NCI-H526 treated with DMSO at 0.1 percent for 48 hours (cell line): Measurements from ENCODE around the gene ENOX1.

Experiments
- DNase-seq: peaks from one replicate; lab custom pipeline; 2025; lab: John Stamatoyannopoulos, UW

The ENOX1 gene

DNA sequence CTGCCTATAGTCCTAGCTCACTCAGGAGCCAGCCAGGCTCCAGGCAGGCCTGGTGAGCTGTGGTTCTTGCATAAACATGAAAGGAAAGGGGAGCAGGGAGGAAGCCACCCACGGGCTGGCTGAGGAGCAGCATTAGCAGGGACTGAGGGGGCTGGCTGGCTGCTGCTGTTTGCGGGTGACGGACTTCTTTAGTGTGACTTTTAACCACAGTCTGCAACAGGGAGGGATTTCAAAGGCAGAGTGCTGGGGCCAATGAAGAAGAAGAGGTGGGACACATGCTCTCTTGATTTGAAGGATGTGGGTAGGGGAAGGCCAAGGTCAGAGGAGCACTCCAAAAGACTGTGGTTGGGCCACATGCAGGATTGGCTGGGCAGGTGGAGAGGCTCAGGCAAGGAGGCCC, 540.4 kb downstream of the ENOX1 start:
- no peak for DNase-seq

DNA sequence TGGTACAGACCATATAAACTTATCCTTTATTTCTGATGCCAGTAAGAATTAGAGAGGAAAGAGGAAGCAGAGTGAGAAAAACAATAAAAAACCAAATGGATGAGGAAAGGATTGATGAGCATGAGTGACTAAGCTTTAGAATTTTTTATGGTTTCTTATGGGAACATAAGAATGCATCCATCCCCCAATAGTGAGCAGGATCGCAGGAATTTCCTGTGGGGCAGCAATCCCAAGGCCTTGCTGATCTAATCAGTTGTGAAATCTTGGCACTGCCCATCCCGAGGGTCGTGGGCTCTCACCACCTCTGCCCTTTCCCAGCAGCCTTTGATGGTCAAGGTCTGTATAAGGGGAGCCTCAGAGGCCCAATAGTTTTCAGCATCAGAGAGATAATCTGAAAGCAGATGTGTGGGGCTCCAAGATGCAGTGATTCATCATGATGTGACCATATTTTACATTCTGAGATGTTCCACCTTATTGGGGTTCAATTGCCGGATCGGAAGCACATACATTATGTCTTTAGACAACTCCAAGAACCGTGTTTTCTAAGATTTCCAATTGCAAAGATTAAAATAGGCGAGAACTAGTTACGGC, 541.3 kb downstream of the ENOX1 start:
- no peak for DNase-seq

DNA sequence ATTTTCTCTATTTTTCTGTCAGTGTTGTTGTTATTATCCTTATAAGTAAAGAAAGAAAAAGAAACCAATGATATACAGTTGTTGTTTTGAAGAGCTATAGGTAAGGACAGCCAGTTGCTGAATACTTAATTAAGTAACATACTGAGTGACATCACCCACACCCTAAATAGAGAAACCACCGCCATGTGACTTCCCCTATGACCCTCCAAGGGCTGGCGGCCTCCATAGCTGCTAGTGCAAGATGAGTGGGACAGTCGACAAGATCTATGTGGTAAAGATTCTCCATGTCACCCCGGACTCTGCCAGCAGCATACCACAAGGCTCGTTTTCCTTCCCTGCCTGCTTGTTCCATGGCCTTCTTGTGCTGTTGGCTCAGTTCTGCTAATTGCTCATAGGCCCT, 542.3 kb downstream of the ENOX1 start:
- DNase-seq = no peak

DNA sequence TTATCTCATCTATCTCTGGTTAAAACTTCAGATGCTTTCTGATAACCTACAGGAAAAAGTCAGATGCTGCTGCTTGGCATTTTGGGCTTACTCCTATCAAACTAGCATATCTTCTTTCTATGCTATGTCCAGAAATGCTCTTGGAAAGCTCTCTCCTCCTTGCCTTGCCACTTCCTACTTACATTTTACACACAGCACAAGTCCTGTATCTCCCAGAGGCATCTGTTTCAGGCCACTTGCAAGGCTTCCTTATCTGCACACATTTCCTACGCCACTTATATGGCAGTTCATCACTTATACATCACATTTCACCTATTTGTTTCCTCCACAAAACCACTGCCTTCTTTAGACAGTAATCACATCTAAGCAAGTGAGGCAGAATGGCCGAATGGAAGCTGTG, 543.1 kb downstream of the ENOX1 start:
- DNase-seq = no peak

DNA sequence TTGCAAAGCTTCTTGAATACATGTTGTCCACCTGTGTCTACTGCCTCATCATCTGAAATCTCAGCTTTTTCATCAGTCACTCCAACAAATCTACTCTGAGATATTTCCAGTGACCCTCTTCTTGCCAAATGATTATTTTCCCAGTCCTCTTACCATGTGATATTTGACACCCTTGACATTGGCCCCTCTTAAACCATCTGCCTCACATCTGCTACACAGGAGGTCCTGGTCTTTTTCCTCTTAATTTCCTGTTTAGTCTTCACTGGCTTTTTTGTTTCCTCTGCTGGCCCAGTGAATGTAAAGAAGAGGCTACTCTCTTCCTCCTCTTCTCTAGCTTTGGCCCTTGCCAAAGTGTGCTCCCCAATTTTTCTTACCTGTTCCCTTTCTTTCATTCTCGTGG, 544.7 kb downstream of the ENOX1 start:
- DNase-seq = no peak

DNA sequence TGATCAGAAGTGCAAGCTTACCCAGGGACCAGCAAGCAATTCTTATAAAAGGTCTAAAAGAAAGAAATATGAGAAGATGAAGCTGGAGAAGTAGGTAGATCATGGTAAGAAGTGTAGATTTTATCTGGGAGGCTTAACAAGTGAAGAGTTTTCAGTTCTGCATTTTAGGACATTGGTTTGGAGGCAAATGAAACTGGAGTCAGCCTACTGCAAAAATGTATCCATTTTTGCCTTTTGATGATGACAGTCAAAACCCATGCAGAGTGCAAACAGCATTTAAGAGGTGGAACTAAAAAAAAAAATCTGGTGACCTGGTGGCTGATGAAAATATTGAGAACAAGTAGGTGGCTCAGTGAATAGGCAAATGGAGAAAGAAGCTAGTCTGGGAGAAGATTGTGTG, 546.5 kb downstream of the ENOX1 start:
- no peak for DNase-seq

DNA sequence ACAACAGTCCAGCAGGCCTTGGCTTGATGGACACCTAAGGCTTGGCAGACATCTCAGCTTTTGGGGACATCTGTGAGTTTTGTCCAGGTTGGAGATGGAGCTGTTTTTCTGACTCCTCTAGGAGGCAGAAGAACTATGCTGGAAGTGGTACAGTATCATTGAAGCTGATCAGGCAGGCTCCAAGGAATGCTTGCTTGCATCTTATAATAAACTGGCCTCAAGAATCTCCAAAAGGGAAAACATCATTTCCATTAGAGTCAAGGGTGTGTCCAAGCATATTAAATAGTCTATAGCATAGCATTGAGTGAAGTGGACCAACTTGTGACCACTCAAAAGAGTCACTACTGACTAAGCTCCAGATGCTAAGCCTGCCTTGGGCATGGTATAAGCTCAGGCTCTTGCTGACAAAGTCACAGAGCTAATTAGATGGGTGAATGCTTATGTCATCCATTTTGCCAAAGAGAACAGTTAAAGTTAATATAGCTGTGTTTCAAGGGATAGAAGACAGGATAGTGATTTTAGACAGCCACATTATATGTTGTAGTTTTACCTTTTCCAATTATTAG, 547.4 kb downstream of the ENOX1 start:
- DNase-seq = no peak

DNA sequence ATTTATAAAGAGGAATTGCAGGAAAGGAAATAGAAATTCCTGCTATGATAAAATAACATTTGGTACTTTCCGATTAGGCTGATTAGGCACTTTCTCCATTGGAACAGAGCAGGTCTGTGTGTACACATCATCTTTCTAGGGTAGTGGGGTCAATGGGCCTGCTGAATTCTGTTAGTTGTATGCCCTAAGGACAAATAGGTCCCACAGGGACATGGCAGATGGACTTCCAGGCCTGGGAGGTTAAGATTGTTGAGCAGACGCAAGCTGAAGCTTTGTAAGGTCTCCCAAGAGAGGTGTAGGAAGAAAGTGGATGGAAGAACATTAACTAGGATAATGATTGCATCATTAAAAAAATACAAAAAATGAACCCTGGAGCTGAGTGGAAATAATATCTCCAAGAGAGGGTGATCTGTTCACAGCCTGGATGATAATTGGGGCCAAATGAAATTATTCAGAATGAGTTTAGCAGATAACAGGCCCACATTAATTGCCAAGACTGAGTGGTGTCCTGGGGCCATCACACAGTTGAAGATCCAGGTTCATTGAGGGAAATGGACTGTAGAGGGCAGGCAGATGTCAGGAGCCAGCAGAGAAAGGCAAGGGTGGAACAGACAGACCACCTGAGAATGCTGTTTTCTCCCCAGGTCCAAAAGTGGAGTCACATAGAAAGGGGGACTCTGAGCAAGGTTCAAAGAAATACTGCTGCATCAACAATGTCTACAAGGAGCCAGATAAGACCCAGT, 548.3 kb downstream of the ENOX1 start:
- DNase-seq = no peak

DNA sequence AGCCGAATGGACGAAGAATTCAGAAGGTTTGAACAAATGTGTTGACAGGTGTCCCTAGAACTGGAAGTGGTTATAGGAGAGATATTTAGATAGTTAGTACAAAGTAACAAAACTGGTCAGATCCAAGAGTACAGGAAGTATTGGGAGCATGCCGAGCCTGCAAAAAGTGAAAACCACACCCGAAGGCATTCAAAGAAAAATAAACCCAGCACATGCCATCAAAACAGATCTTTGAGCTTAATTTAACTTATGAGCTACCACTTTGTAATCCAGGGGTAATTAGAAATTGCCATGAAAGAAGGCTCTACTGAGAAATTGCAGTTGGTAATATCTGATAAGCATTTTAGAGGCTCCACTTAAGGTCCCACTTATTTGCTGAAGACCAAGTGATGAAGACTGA, 549.2 kb downstream of the ENOX1 start:
- no peak for DNase-seq

DNA sequence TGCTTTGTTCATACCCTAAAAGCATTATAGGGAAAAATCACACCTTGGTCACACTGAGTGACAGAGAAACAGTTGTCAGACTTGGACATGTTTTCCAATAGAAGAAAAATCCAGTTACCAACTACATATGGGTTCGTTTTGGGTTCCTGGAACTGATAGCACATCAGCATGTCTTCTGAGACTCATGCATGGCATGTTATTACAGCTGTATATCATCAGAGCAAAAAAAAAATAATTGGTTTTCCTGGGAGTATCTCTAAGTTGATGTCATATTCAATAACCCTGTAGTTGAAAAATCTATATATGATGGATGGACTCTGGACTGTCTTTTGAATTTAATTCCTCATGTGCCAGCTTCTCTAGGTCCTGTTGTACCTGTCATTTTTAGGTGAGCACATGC, 551.7 kb downstream of the ENOX1 start:
- DNase-seq = no peak

DNA sequence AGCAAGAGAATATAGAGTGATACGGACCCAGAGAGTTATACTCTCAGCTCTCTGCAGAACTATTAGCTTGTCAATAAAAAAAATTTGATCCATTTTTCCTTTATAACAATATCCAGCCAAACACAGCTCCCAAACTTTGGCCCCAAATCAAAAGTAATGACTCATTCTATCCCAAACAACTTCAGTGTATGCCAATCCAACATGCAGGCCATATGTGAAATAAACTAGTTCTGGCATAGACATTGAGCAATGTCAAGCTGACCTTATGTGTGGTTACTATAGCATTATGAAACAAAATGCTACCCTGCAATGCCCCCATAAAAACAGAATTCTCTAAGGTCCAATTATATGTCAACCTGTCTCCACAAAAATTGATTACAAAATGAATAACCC, 553.9 kb downstream of the ENOX1 start:
- no peak for DNase-seq

DNA sequence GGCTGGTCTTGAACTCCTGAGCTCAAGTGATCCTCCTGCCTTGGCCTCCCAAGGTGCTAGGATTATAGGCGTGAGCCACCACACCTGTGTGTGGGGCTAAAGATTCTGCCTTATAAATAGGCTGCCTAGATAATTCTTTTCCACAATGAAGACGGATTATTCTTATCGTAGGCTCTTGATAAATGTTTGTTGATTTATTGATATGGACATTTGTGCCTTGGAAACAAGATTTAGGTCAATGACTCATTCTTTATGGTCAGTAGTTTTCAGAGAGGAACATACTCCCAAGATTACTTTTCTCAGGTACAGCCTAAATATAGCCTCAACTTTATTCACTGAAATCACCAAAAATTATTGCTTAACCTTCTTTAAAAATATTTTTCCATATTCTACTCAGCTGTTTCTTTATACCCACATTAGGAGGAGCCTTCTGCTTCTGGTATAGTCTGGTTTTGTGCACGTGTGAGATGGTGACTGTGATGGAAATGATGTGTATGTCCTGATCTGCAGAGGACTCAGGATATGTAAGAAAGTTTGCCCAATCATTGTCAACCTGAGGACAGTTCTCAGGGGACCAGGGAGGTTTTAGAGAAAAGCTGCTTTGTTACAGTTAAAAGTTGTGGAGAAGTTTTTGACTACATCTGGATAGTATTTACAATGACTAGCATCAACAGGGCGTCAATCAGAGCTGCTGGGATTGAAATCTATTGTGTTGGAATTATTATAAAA, 554.5 kb downstream of the ENOX1 start:
- no peak for DNase-seq

DNA sequence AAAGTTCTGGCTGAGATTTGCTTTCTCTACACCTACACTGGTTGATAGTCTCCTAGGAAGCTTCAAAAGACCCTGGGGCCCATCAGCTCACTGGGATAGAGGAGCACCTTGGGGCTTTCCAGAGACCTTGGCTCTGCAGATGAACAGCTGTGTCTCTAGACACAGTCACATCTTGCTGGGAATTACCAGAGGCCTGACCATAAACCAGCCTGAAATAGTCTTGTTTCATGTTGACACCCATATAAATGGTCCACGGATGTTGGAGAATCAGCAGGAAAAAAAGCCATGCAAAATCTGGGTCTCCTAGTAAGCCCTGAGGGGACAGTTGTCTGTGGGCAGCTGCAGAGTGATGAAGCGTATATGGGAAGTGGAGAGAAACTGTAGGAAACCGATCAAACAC, 555.8 kb downstream of the ENOX1 start:
- DNase-seq = no peak

DNA sequence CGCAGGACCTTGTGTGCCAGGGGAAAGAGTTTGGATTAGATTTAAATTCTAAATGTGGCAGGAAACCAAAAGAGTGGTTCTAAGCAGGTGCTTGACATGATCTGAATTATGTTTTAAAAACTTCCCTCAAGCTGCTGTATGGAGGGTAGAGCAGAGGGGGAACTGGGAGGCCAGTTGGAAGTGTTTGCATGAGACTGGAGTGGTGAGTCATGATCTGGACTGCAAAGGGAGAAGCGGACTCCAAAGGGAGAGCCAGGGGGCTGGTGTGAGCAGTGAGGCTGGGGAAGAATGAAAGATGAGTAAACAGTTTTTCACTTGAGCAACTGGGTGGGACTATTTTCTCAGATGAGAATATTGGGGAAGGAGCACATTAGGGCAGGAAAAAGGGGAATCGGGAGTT, 557.3 kb downstream of the ENOX1 start:
- no peak for DNase-seq

DNA sequence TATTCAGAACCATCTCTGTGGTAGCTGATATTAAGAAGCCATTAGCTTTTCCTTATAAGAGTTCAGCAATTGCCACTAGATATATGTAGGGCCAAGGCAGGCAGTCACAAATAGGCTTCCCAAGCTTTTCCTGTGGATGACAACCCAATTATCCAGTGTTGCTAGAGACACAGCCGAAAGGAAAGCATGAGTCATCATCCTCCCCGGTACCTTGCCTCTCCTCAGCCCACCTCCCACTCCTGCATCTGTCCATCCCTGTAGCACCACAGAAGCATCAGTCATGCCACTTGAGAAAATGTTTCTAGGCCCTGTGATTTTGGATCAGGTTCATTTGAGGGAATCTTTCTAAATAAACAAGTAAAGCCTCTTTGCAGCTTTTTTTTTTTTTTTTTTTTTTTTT, 559.1 kb downstream of the ENOX1 start:
- DNase-seq = no peak

DNA sequence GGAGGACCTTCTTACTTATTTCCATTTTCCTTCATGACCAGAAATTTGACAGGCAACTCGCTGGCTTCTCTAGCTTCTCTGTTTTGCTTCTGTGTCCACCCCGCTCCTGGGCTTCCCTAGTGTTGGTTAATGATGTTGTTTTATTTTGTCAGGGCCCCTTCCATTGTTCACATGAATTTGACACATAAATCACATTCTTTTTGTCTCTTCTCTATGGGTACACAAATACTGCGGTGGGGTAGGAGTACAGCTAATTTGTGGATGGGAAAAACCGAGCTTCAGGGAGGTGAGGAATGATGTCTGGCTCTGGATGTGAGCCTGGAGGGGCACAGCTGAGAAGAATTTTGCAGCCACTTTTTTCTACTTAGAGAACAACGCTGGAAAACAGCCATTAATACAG, 563.6 kb downstream of the ENOX1 start:
- DNase-seq = no peak

DNA sequence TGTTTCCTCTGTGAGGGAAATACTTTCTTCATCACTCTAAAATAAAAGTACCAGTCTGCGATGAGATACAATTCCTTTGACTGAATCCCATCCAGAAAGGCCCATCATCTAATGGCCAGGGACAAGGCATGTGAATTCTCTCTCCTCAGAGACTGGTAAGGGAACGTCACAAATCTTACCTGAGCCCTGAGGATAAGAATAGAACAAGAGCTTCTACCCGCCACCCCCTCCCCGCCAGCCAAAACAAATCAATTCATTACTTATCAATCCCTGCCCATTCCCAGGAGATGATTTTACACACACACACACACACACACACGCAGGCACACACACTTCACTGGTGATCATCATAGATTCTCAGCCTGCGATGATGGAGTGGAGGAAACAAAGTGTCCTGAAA, 564.7 kb downstream of the ENOX1 start:
- DNase-seq = no peak

DNA sequence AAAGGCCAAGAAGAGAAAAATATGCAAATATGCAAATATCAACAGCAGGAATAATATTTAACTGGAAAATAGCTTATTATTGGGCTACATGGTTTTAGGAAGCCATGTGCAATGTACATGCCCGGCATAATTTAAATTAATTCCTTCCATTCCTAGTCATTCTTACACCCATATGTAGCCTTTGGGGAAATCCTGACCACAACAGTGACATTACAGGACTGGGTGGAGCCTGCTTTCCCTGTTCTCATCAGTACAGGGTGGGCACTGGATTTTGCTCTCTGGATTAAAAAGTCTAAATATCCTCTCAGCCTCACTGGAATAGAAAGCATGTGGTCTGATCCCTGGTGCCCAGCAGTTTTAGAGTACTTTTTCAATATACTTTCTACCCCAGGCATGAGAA, 565.2 kb downstream of the ENOX1 start:
- no peak for DNase-seq

DNA sequence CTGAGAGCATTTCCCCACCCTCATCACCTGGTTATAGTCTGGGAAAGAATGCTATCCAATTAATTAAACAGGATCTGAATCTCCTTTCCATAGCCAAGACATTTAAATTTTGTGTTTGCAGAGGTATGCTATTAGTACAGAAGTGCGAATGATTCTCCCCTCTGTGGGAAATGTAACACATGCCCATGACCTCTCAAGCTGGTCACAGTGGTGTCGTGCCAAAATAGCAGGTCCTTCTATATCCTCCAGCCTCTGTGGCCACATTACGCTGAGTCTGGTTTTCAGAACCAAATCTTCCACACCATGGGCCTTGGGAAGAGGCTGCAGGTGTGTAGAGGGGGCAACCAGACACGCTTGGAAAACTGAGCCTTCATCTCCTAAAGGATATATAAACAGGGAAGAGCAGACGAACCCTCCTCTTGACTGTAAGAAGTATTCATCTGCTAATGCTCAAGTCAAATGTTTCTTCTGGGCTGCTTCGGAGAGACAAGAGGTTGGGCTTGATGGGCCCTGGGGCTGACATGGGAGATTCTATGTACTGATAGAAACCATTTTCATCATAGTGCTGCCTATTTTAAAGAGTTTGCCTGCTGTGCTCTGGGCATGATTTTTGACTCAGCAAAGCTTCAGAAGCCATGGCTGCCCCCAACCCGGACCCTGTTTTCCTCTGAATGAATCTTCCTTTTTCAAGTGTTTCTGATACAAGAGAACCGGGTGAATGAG, 565.7 kb downstream of the ENOX1 start:
- no peak for DNase-seq

DNA sequence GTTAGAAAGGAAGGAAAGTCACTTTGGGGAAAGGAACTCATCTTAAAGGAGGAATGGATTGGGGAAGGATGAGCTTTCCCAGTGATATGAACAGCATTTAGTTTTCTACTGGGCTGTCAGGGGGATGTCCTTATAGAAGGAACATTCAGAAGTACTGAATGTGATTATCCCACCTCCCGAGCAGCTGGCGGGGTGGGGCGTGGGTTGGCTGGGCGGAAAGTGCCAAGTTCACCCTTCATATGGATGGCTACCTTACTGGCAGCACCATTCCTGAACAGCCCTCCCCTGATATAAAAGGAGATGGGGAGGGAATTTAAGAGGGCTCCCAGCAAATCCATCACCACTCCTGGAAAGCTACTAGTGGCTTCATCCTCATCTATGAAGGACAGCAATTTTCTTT, 572.6 kb downstream of the ENOX1 start:
- DNase-seq = no peak

DNA sequence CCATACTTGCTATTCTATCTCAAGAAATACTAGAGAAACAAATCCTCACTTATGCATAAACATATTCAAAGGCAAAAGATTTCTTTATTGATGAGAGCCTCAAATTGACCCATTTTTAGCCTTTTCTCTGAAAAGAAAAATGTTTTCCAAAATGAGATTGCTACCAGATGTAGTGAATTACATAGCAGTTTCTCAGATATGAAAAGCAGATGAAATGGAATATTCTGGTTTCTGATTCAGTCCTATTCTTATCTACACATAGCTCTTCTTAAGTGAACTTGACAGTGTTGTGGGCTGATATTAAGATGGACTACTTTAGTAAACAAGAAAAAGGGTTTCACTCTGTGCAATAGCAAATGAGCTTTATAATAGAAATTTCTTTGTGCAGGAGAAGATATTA, 579.9 kb downstream of the ENOX1 start:
- DNase-seq = no peak

DNA sequence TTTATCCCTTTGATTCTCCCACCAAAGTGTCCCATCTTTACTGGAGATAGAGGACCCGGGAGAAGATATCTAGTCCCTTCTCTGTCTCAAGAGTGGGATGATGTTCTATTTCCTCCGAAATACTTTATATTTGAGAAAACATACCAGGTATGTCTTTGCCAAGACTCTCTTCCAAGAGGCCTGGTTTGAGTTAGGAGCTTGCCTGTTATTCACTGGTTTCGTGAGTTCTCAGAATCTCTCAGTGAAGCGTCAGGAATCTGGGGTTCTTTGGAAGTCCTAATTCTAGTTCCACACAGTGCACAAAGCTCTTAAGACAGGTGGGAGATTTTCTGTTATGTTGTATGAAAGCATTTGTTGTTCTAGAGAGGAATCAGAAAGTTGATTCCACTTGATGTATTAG, 581.4 kb downstream of the ENOX1 start:
- no peak for DNase-seq

DNA sequence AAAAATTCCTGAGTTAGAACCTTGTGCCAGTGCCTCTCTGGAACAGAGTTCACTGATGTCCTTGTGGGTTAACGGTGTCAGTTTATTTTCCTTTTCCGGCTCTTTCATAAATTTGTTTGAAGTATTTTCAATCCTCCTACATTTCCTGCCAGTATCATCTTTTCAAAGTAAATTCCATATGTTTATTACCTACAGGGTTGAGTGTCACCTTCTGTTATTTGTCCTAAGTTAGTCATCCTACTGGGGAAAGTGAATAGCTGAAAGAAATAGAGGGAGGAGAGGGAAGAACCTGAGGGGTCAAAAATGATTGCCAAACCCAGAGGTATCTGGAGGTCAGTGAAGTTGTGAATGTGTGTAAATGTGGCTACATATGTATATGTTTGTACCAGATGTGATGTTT, 582.2 kb downstream of the ENOX1 start:
- DNase-seq = no peak
